Measurements from ENCODE around the gene MS4A4A.

DNA sequence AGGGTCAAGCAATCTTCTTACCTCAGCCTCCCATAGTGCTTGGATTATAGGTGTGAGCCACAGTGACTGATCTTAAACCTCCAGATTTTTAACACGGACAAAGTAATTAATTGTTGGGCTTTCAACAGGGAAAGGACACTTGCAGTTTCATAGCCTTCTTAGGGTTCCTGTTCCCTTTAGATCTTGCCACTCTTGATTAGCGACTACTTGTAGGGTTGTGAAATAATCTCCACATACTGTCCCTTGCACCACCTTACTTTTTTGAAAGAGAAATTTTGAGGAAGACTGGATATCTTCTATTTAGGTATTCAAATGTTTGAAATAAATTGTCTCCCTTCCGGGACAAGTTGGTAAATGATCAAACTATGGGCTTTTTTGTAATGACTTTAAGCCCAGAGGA lies 45.1 kb upstream of the MS4A4A start:
- no peak for TF ChIP-seq TAF1 (IDR thresholded peaks at IDR 0.05; ENCODE audit: low read depth)
- TF ChIP-seq TEAD4 (IDR thresholded peaks at IDR 0.05): no peak
- TF ChIP-seq YY1 (IDR thresholded peaks at IDR 0.05; ENCODE audit: low read depth): no peak
- TF ChIP-seq EGR1 (IDR thresholded peaks at IDR 0.05): no peak
- no peak for TF ChIP-seq ZBTB7A (IDR thresholded peaks at IDR 0.05; ENCODE audit: low read depth)
- TF ChIP-seq, protein P1, sequence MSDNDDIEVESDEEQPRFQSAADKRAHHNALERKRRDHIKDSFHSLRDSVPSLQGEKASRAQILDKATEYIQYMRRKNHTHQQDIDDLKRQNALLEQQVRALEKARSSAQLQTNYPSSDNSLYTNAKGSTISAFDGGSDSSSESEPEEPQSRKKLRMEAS (IDR thresholded peaks at IDR 0.05): no peak
- TF ChIP-seq EP300 (IDR thresholded peaks at IDR 0.05; ENCODE audit: borderline replicate concordance): no peak
- TF ChIP-seq, protein P2, sequence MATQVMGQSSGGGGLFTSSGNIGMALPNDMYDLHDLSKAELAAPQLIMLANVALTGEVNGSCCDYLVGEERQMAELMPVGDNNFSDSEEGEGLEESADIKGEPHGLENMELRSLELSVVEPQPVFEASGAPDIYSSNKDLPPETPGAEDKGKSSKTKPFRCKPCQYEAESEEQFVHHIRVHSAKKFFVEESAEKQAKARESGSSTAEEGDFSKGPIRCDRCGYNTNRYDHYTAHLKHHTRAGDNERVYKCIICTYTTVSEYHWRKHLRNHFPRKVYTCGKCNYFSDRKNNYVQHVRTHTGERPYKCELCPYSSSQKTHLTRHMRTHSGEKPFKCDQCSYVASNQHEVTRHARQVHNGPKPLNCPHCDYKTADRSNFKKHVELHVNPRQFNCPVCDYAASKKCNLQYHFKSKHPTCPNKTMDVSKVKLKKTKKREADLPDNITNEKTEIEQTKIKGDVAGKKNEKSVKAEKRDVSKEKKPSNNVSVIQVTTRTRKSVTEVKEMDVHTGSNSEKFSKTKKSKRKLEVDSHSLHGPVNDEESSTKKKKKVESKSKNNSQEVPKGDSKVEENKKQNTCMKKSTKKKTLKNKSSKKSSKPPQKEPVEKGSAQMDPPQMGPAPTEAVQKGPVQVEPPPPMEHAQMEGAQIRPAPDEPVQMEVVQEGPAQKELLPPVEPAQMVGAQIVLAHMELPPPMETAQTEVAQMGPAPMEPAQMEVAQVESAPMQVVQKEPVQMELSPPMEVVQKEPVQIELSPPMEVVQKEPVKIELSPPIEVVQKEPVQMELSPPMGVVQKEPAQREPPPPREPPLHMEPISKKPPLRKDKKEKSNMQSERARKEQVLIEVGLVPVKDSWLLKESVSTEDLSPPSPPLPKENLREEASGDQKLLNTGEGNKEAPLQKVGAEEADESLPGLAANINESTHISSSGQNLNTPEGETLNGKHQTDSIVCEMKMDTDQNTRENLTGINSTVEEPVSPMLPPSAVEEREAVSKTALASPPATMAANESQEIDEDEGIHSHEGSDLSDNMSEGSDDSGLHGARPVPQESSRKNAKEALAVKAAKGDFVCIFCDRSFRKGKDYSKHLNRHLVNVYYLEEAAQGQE (IDR thresholded peaks at IDR 0.05; ENCODE audit: low read depth): no peak
- no peak for TF ChIP-seq CREB1 (IDR thresholded peaks at IDR 0.05; ENCODE audit: low read depth)
- TF ChIP-seq TCF12 (IDR thresholded peaks at IDR 0.05; ENCODE audit: low read depth): no peak
- no peak for TF ChIP-seq NFIC (IDR thresholded peaks at IDR 0.05)
- TF ChIP-seq, protein P3, sequence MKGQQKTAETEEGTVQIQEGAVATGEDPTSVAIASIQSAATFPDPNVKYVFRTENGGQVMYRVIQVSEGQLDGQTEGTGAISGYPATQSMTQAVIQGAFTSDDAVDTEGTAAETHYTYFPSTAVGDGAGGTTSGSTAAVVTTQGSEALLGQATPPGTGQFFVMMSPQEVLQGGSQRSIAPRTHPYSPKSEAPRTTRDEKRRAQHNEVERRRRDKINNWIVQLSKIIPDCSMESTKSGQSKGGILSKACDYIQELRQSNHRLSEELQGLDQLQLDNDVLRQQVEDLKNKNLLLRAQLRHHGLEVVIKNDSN (IDR thresholded peaks at IDR 0.05): no peak
- no peak for TF ChIP-seq CEBPB (IDR thresholded peaks at IDR 0.05)

All from Ishikawa (cell line).